Common myeloid progenitor, CD34-positive (primary cell): ENCODE results near the gene SPSB4.

Experiments used
- CTCF ChIA-PET: fragments of 350-600 bp; sonication (Branson Sonifier 250); formaldehyde crosslinking; loops from one replicate; lab custom pipeline; 2021; ENCODE audit warnings: antibody characterized with exemption; lab: Charles Lee
- POLR2A ChIA-PET: fragments of 350-600 bp; sonication (Branson Sonifier 250); formaldehyde crosslinking; loops from one replicate; lab custom pipeline; 2021; ENCODE audit warnings: antibody characterized with exemption; lab: Charles Lee
- DNase-seq, 3 donors: peaks; one replicate each; pipeline versions ENCODE4 v3.0.0 to v3.0.0-alpha.2; 2013
- H3K27ac ChIP-seq, 2 experiments: 1 replicate in 1 of 2; 2 replicates in 1 of 2; pipeline ENCODE4 v1.7.0; 2013; ENCODE audit warnings: inconsistent platforms in 2 of 2, low read length in 2 of 2, mild to moderate bottlenecking in 2 of 2, low read depth in 1 of 2, moderate library complexity in 1 of 2; ENCODE audit not compliant: severe bottlenecking in 2 of 2, insufficient read depth in 1 of 2, poor library complexity in 1 of 2
- H3K27me3 ChIP-seq, 5 experiments: replicated peaks in 2 of 5; 1 replicate in 3 of 5; 2 replicates in 2 of 5; pipeline versions ENCODE4 v1.6.1 to v1.7.0; 2013; ENCODE audit warnings: low read length in 4 of 5, mild to moderate bottlenecking in 2 of 5, moderate library complexity in 2 of 5, inconsistent platforms in 1 of 5; ENCODE audit not compliant: insufficient read depth in 5 of 5, control insufficient read depth in 4 of 5
- H3K36me3 ChIP-seq, 4 experiments: 1 replicate in 2 of 4; 2 replicates in 2 of 4; pipeline versions ENCODE4 v1.6.1 to v1.7.0; 2013; ENCODE audit warnings: low read length in 3 of 4, control low read depth in 1 of 4, mild to moderate bottlenecking in 1 of 4; ENCODE audit not compliant: control insufficient read depth in 4 of 4, insufficient read depth in 4 of 4
- H3K4me1 ChIP-seq, 4 experiments: 1 replicate in 3 of 4; 2 replicates in 1 of 4; pipeline versions ENCODE4 v1.6.1 to v1.7.1; 2013; ENCODE audit warnings: low read length in 3 of 4, mild to moderate bottlenecking in 3 of 4, control low read depth in 1 of 4, inconsistent platforms in 1 of 4, moderate library complexity in 1 of 4; ENCODE audit not compliant: control insufficient read depth in 4 of 4, insufficient read depth in 4 of 4; ENCODE audit errors: control extremely low read depth in 1 of 4
- H3K4me3 ChIP-seq, 7 experiments: 1 replicate in 4 of 7; 2 replicates in 3 of 7; pipeline versions ENCODE4 v1.5.1 to v1.7.0; 2013; ENCODE audit warnings: mild to moderate bottlenecking in 7 of 7, low read length in 6 of 7, moderate library complexity in 6 of 7, inconsistent platforms in 2 of 7, low read depth in 2 of 7, control low read depth in 1 of 7; ENCODE audit not compliant: insufficient read depth in 4 of 7, control insufficient read depth in 1 of 7; ENCODE audit errors: extremely low read depth in 1 of 7
- H3K9me3 ChIP-seq, 5 experiments: 1 replicate in 4 of 5; 2 replicates in 1 of 5; pipeline versions ENCODE4 v1.6.1 to v1.7.1; 2013; ENCODE audit warnings: low read length in 4 of 5, mild to moderate bottlenecking in 2 of 5, inconsistent platforms in 1 of 5, low read depth in 1 of 5, moderate library complexity in 1 of 5; ENCODE audit not compliant: control insufficient read depth in 4 of 5, insufficient read depth in 2 of 5; ENCODE audit errors: control extremely low read depth in 1 of 5
- WGBS: methylation state at CpG from one replicate; pipeline ENCODE4 v1.1.5; 2013; ENCODE audit not compliant: insufficient coverage; 5-methylcytosine and 5-hydroxymethylcytosine counted together

Gene SPSB4

DNA sequence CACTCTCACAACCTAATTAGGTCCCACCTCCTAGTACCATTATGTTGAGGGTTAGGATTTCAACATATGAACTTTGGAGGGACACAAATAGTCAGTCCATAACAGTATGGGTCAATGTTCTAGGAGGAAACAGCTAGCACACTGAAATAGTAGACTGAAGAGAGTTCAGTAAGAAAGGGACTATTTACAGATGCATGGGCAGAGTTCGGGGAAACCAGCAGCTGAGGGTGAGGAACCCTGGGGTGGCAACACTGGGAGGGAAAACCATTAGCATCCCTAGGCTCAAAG is 102.5 kb downstream of the SPSB4 start:
- Histone ChIP-seq H3K36me3 (no peaks in the 10 kb centered on the region), H3K4me1 (no peaks in the 10 kb centered on the region), H3K27ac (no peak overlapping the region), H3K4me3 (no peak overlapping the region), H3K9me3 (no peaks in the 10 kb centered on the region), H3K27me3 (peaks cover 0 to 2% (median 0%) of the 10 kb centered on the region in 5 experiments)
- CTCF ChIA-PET: no interaction called here
- WGBS: 100% methylated on average over 1 of the region's 1 CpG
- no peak for DNase-seq
- POLR2A ChIA-PET: no interaction called here

DNA sequence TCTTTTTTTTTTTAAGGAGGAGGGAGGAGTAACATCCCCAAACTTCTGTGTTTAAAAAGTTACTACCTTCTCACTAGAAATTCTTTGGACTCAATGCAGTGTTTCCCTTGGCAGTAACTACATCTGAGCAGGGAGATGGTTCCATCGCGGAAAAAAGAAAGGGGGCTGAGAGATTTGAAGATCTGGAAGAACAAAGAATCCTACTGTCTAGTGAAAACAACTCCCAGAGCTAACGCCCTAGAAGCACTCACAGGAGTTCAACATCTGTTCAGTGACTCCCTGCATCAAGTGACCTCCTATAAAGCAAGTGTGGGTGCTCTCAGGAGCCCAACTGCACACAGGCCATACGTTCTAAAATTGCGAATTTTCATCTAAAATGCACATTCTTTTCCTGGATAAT is 113.7 kb downstream of the SPSB4 start:
- Histone ChIP-seq H3K9me3 (peaks cover 0 to 11% (median 2%) of the 10 kb centered on the region in 5 experiments), H3K4me1 (no peaks in the 10 kb centered on the region), H3K27ac (no peak overlapping the region), H3K4me3 (no peak overlapping the region), H3K36me3 (no peaks in the 10 kb centered on the region), H3K27me3 (no peaks in the 10 kb centered on the region)
- 95% methylated on average over 3 of the region's 5 CpGs for WGBS
- ChIA-PET CTCF (no interaction called here), POLR2A (interaction anchor here (0.6 kb wide), 1 partner anchor 400 kb away, joined by 5 read pairs; no protein-coding TSS in a partner anchor)
- DNase-seq: no peak

GRCh38 chr3:141167681-141168080 is 116.5 kb downstream of the SPSB4 start:
- 100% methylated on average over 1 of the region's 4 CpGs for WGBS
- peaks cover 0 to 7% (median 0%) of the 10 kb centered on the region in 5 experiments for H3K9me3 ChIP-seq
- no peak overlapping the region for H3K27ac ChIP-seq
- ChIA-PET POLR2A (no interaction called here), CTCF (no interaction called here)
- no peaks in the 10 kb centered on the region for H3K27me3 ChIP-seq
- no peak for DNase-seq
- no peak overlapping the region for H3K4me3 ChIP-seq
- no peaks in the 10 kb centered on the region for H3K36me3 ChIP-seq
- no peaks in the 10 kb centered on the region for H3K4me1 ChIP-seq

DNA sequence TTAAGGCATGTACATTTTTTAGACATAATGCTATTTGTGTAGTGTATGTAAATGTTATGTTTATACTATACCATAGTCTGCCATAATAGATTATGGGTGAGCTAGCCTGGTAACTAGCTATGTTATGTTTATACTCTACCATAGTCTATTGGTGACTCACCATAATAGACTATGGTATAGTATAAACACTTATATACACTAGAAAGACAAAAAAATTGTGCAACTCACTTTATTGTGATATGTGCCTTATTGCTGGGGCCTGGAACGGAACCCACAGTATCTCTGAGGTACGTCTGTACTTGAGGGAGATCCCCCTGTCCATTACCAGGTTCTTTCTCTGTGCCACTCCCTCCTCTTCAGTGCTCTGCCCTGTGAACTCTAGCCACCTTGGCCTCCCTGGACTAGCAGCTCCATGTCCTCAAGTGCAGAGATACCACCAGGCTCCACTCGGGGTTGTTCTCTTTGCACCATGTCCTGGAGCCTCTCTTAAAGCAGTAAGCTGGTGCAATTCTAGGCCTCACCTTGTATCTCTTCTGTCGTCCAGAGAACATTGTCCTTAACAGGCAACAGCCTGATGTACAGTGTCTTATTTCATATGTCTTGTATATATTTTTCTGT is 119.6 kb downstream of the SPSB4 start:
- no peaks in the 10 kb centered on the region for H3K4me1 ChIP-seq
- H3K36me3 ChIP-seq: no peaks in the 10 kb centered on the region
- DNase-seq: no peak
- ChIA-PET POLR2A (no interaction called here), CTCF (no interaction called here)
- no peak overlapping the region for H3K27ac ChIP-seq
- no peak overlapping the region for H3K4me3 ChIP-seq
- H3K27me3 ChIP-seq: no peaks in the 10 kb centered on the region
- H3K9me3 ChIP-seq: peaks cover 0 to 7% (median 0%) of the 10 kb centered on the region in 5 experiments
- WGBS: 100% methylated on average over 3 of the region's 4 CpGs

- Histone ChIP-seq H3K27ac (no peak overlapping the region), H3K36me3 (no peaks in the 10 kb centered on the region), H3K4me1 (no peaks in the 10 kb centered on the region), H3K27me3 (no peaks in the 10 kb centered on the region), H3K4me3 (no peak overlapping the region), H3K9me3 (peaks cover 0 to 4% (median 0%) of the 10 kb centered on the region in 5 experiments)
- ChIA-PET POLR2A (no interaction called here), CTCF (no interaction called here)
- DNase-seq: no peak
- WGBS: 66% methylated on average over 2 of the region's 2 CpGs
Measured at GRCh38 chr3:141174674-141175073, 123.5 kb downstream of the SPSB4 start.

GRCh38 chr3:141176775-141177174 is 125.6 kb downstream of the SPSB4 start:
- Histone ChIP-seq H3K27me3 (no peaks in the 10 kb centered on the region), H3K9me3 (peaks cover 0 to 10% (median 2%) of the 10 kb centered on the region in 5 experiments), H3K27ac (no peak overlapping the region), H3K36me3 (no peaks in the 10 kb centered on the region), H3K4me3 (no peak overlapping the region), H3K4me1 (no peaks in the 10 kb centered on the region)
- ChIA-PET POLR2A (no interaction called here), CTCF (no interaction called here)
- DNase-seq: no peak

DNA sequence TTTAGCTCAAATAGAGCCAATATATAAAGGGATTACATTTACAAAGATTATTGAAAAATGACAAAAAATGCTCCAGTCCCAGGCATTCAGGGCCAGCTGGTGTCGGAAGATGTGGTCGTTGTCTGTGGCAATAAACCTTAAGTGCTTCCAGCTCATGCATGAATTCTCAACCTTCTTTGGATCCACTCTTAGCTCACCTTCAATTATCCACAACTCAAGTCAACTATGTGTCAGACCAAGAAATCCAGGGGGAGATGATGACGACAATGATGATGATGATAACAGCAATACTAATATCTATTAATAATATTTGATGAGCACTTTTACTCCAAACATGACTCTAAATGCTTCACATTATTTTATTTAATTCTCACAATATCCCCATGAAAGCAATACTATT is 126.9 kb downstream of the SPSB4 start:
- Histone ChIP-seq H3K27me3 (no peaks in the 10 kb centered on the region), H3K4me3 (no peak overlapping the region), H3K9me3 (peaks cover 0 to 10% (median 2%) of the 10 kb centered on the region in 5 experiments), H3K27ac (no peak overlapping the region), H3K36me3 (no peaks in the 10 kb centered on the region), H3K4me1 (no peaks in the 10 kb centered on the region)
- POLR2A ChIA-PET: no interaction called here
- DNase-seq: no peak
- CTCF ChIA-PET: interaction anchor here (0.9 to 1.2 kb wide), 2 partner anchors 12 to 74 kb away, joined by 4 to 5 read pairs; no protein-coding TSS in a partner anchor
- WGBS: 100% methylated on average over 2 of the region's 3 CpGs
